Pulmonary artery endothelial cell (primary cell): ENCODE measurements around the gene GPRC5D. TPM values are rescaled to one million over a fixed set of nuclear protein-coding genes. Genes with fewer than 3 reads are reported as not detected.

Source experiments
- total RNA-seq: library from RNA; depleted of rRNA; stranded (reverse); fragments of >200 nt; gene quantifications from 2 replicates; pipeline ENCODE4 v1.2.3, GENCODE V29; 2014

Gene GPRC5D
- total RNA-seq, 1 donor from 2014 or later: not detected

Other genes with a start within 250 kb of the GPRC5D start
- 49.5 and 56.7 TPM in 2 replicates for gene CDKN1B, start 234.8 kb downstream of the GPRC5D start, total RNA-seq
- gene APOLD1, start 166.5 kb downstream of the GPRC5D start, total RNA-seq: 3.8 and 5.6 TPM in 2 replicates
- gene DDX47, start 138.8 kb downstream of the GPRC5D start, total RNA-seq: 66.1 and 90.0 TPM in 2 replicates
- 10.4 and 15.1 TPM in 2 replicates for gene GPRC5A, start 60.6 kb downstream of the GPRC5D start, total RNA-seq
- 18.5 and 24.9 TPM in 2 replicates for gene HEBP1, start 48.1 kb upstream of the GPRC5D start, total RNA-seq
- 6.9 and 12.8 TPM in 2 replicates for gene FAM234B, start 92.2 kb upstream of the GPRC5D start, total RNA-seq
- gene GSG1, start 151.5 kb upstream of the GPRC5D start, total RNA-seq: not detected in 2 replicates
- gene EMP1, start 244.6 kb upstream of the GPRC5D start, total RNA-seq: 144 and 167 TPM in 2 replicates